Memory B cell (primary cell): Measurements from ENCODE around the gene SOX11.
A peak's percentile ranks its signal among the peaks of the same experiment; 100 is the strongest.

Experiments used
- ATAC-seq: fragments of 150-1000 bp; cut with Tn5 transposase; 2 replicates; pipeline ENCODE4 v1.10.0; 2021; ENCODE audit warnings: low read depth, mild to moderate bottlenecking, moderate library complexity
- DNase-seq, 2 donors: peaks; one replicate each; pipeline ENCODE4 v3.0.0; 2022; ENCODE audit warnings: low spot score in 2 of 2
- H3K27ac Mint-ChIP-seq: one replicate; pipeline ENCODE4 v1.8.0; 2022; ENCODE audit warnings: mild to moderate bottlenecking, moderate library complexity, mixed read lengths
- H3K27me3 Mint-ChIP-seq: one replicate; pipeline ENCODE4 v1.8.0; 2022; ENCODE audit warnings: mixed read lengths
- H3K36me3 Mint-ChIP-seq: one replicate; pipeline ENCODE4 v1.8.0; 2022; ENCODE audit warnings: mild to moderate bottlenecking, mixed read lengths
- H3K4me1 Mint-ChIP-seq: one replicate; pipeline ENCODE4 v1.8.0; 2022; ENCODE audit warnings: mixed read lengths
- H3K4me3 Mint-ChIP-seq: one replicate; pipeline ENCODE4 v1.8.0; 2022; ENCODE audit warnings: mild to moderate bottlenecking, moderate library complexity, mixed read lengths
- H3K9me3 Mint-ChIP-seq: one replicate; pipeline ENCODE4 v1.8.0; 2022; ENCODE audit warnings: mixed read lengths

SOX11 gene

GRCh38 chr2:5677133-5677532 lies 15.1 kb upstream of the SOX11 start:
- peaks cover 10% of the 10 kb centered on the region for H3K27me3 Mint-ChIP-seq
- no peak overlapping the region for H3K4me3 Mint-ChIP-seq
- no peak overlapping the region for H3K27ac Mint-ChIP-seq
- DNase-seq (no peak), ATAC-seq (no peak)
- H3K4me1 Mint-ChIP-seq: no peaks in the 10 kb centered on the region
- H3K9me3 Mint-ChIP-seq: peaks cover 7% of the 10 kb centered on the region
- H3K36me3 Mint-ChIP-seq: no peaks in the 10 kb centered on the region

- Mint-ChIP-seq H3K9me3 (peaks cover 8% of the 10 kb centered on the region), H3K4me3 (no peak overlapping the region), H3K27me3 (peaks cover 6% of the 10 kb centered on the region), H3K36me3 (no peaks in the 10 kb centered on the region), H3K4me1 (no peaks in the 10 kb centered on the region), H3K27ac (no peak overlapping the region)
- DNase-seq (no peak), ATAC-seq (no peak)
Measured at GRCh38 chr2:5683471-5683870, 8.7 kb upstream of the SOX11 start.

GRCh38 chr2:5685225-5685624 lies 7.0 kb upstream of the SOX11 start:
- no peak for DNase-seq
- H3K36me3 Mint-ChIP-seq: no peaks in the 10 kb centered on the region
- no peaks in the 10 kb centered on the region for H3K4me1 Mint-ChIP-seq
- H3K27ac Mint-ChIP-seq: no peak overlapping the region
- H3K27me3 Mint-ChIP-seq: peaks cover 13% of the 10 kb centered on the region
- H3K4me3 Mint-ChIP-seq: no peak overlapping the region
- H3K9me3 Mint-ChIP-seq: peaks cover 4% of the 10 kb centered on the region
- no peak for ATAC-seq

GRCh38 chr2:5686068-5686467 lies 6.1 kb upstream of the SOX11 start:
- ATAC-seq: no peak
- Mint-ChIP-seq H3K27me3 (peaks cover 17% of the 10 kb centered on the region), H3K4me1 (peaks cover 4% of the 10 kb centered on the region)

GRCh38 chr2:5686536-5686935 lies 5.6 kb upstream of the SOX11 start:
- Mint-ChIP-seq H3K4me3 (no peak overlapping the region), H3K36me3 (peaks cover 5% of the 10 kb centered on the region), H3K4me1 (peaks cover 5% of the 10 kb centered on the region), H3K9me3 (peaks cover 6% of the 10 kb centered on the region), H3K27ac (no peak overlapping the region), H3K27me3 (peaks cover 18% of the 10 kb centered on the region)
- DNase-seq: no peak
- no peak for ATAC-seq

More at GRCh38 chr2:5686068-5686467, 6.1 kb upstream of the SOX11 start:
- Mint-ChIP-seq H3K9me3 (peaks cover 5% of the 10 kb centered on the region), H3K27ac (no peak overlapping the region), H3K4me3 (no peak overlapping the region), H3K36me3 (peaks cover 5% of the 10 kb centered on the region)
- no peak for DNase-seq

- peaks cover 4% of the 10 kb centered on the region for H3K9me3 Mint-ChIP-seq
- H3K27ac Mint-ChIP-seq: no peak overlapping the region
- DNase-seq (no peak), ATAC-seq (no peak)
- H3K27me3 Mint-ChIP-seq: peaks cover 19% of the 10 kb centered on the region
- H3K4me1 Mint-ChIP-seq: peaks cover 8% of the 10 kb centered on the region
- H3K4me3 Mint-ChIP-seq: no peak overlapping the region
- peaks cover 8% of the 10 kb centered on the region for H3K36me3 Mint-ChIP-seq
Measured at GRCh38 chr2:5689750-5690149, 2.4 kb upstream of the SOX11 start.

GRCh38 chr2:5690286-5690685 lies 1.9 kb upstream of the SOX11 start:
- Mint-ChIP-seq H3K27ac (no peak overlapping the region), H3K36me3 (peaks cover 8% of the 10 kb centered on the region), H3K4me1 (peaks cover 8% of the 10 kb centered on the region)

GRCh38 chr2:5690718-5691220 lies 1.4 kb upstream of the SOX11 start:
- no peak for DNase-seq
- H3K36me3 Mint-ChIP-seq: peaks cover 8% of the 10 kb centered on the region
- no peak for ATAC-seq
- H3K27me3 Mint-ChIP-seq: peaks cover 17% of the 10 kb centered on the region
- peak overlapping the region; percentile 70 for H3K4me3 Mint-ChIP-seq
- H3K9me3 Mint-ChIP-seq: peaks cover 4% of the 10 kb centered on the region
- peak overlapping the region; percentile 48 for H3K27ac Mint-ChIP-seq
- H3K4me1 Mint-ChIP-seq: peaks cover 8% of the 10 kb centered on the region

More at GRCh38 chr2:5690286-5690685, 1.9 kb upstream of the SOX11 start:
- H3K27me3 Mint-ChIP-seq: peaks cover 18% of the 10 kb centered on the region
- H3K4me3 Mint-ChIP-seq: no peak overlapping the region
- ATAC-seq: no peak
- H3K9me3 Mint-ChIP-seq: peaks cover 4% of the 10 kb centered on the region
- DNase-seq: no peak

- peaks cover 4% of the 10 kb centered on the region for H3K9me3 Mint-ChIP-seq
- peak overlapping the region; percentile 70 for H3K4me3 Mint-ChIP-seq
- H3K27me3 Mint-ChIP-seq: peaks cover 19% of the 10 kb centered on the region
Measured at GRCh38 chr2:5691221-5691984, 781 bp upstream of the SOX11 start.

GRCh38 chr2:5692561-5693286 lies 540 bp downstream of the SOX11 start:
- no peak for DNase-seq
- Mint-ChIP-seq H3K27me3 (peaks cover 18% of the 10 kb centered on the region), H3K4me1 (peaks cover 8% of the 10 kb centered on the region), H3K36me3 (peaks cover 9% of the 10 kb centered on the region), H3K9me3 (peaks cover 4% of the 10 kb centered on the region), H3K4me3 (no peak overlapping the region), H3K27ac (no peak overlapping the region)
- ATAC-seq: no peak

More at GRCh38 chr2:5691221-5691984, 781 bp upstream of the SOX11 start:
- Mint-ChIP-seq H3K4me1 (peaks cover 8% of the 10 kb centered on the region), H3K27ac (peak overlapping the region; percentile 48), H3K36me3 (peaks cover 9% of the 10 kb centered on the region)
- no peak for ATAC-seq
- no peak for DNase-seq

- peaks cover 18% of the 10 kb centered on the region for H3K27me3 Mint-ChIP-seq
- peaks cover 4% of the 10 kb centered on the region for H3K9me3 Mint-ChIP-seq
- no peak for DNase-seq
- peak overlapping the region; percentile 32 for H3K27ac Mint-ChIP-seq
- H3K36me3 Mint-ChIP-seq: peaks cover 9% of the 10 kb centered on the region
- H3K4me3 Mint-ChIP-seq: peak overlapping the region; percentile 61
- H3K4me1 Mint-ChIP-seq: peaks cover 8% of the 10 kb centered on the region
- ATAC-seq: no peak
Measured at GRCh38 chr2:5693287-5694201, 1.4 kb downstream of the SOX11 start.

- DNase-seq (no peak), ATAC-seq (no peak)
- Mint-ChIP-seq H3K9me3 (peaks cover 4% of the 10 kb centered on the region), H3K36me3 (peaks cover 9% of the 10 kb centered on the region), H3K27ac (peak overlapping the region; percentile 32), H3K27me3 (peaks cover 15% of the 10 kb centered on the region), H3K4me3 (no peak overlapping the region), H3K4me1 (peaks cover 8% of the 10 kb centered on the region)
Measured at GRCh38 chr2:5694306-5694705, 2.1 kb downstream of the SOX11 start.

GRCh38 chr2:5695654-5696403 lies 3.6 kb downstream of the SOX11 start:
- peaks cover 7% of the 10 kb centered on the region for H3K4me1 Mint-ChIP-seq
- peaks cover 7% of the 10 kb centered on the region for H3K36me3 Mint-ChIP-seq
- H3K9me3 Mint-ChIP-seq: peaks cover 4% of the 10 kb centered on the region
- peak in 1 of 2 donors; percentile 38 for DNase-seq
- H3K4me3 Mint-ChIP-seq: peak overlapping the region; percentile 93
- peaks cover 12% of the 10 kb centered on the region for H3K27me3 Mint-ChIP-seq
- peak; percentile 59 for ATAC-seq
- H3K27ac Mint-ChIP-seq: peak overlapping the region; percentile 65
